Raji (cell line): ENCODE data around the gene TF.

Experiments
- POLR2A ChIP-seq: IDR thresholded peaks from 2 replicates; pipeline ENCODE4 v1.6.1; 2011; ENCODE audit warnings: low read depth, low read length, control low read depth; ENCODE audit not compliant: insufficient read depth

TF gene

DNA sequence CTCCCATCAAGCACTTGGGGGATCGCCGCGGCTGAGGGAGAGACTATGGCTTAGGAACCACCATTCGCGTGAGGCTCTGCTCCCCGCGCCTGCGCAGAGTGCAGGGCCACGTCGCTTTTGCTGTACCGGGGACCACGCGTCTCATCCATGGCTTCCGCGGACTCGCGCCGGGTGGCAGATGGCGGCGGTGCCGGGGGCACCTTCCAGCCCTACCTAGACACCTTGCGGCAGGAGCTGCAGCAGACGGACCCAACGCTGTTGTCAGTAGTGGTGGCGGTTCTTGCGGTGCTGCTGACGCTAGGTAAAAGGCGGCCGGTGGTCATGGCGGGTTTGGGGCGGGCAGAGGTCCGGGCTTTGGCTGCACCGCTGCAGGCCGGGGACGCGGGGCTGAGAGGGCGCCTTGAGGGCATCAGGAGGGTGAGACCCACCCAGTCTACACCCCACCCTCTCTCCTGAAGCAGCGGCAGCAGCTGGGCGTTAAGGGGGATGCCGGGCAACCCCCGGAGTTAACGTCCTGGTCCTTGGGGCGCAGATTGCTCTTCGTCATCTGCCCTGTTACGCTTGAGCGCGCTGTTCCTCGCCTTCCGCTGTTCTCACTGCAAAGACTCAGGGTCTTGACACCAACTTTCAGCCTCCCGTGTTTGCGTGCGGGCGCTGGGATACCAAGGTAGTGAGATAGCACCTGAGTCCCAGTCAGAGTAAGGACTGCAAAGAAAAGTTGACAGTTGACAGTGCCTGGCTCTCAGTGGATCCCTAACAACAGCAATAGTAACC, 59.7 kb downstream of the TF start, which contains the start of gene SRPRB:
SRPRB (plus strand) TSS at position 114 of the 774 bp plus-strand sequence; CDS start at position 148, 34 bp downstream.
- peak; percentile 98 for TF ChIP-seq POLR2A

GRCh38 chr3:133812872-133813271, 66.7 kb downstream of the TF start:
- no peak for TF ChIP-seq POLR2A

DNA sequence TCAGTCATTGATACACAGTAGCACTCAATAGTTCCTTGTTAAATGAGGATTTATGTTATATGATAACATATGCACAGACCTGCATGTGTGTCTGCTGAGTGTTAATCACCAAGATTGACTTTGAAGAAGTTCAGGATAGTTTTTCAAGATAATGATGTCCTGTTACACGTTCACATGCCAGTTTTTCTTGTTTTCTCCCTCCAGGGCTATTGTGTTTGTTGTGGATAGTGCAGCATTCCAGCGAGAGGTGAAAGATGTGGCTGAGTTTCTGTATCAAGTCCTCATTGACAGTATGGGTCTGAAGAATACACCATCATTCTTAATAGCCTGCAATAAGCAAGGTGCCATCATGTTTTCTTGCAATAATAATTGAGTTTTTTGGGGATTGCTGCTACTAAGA, 69.2 kb downstream of the TF start:
- TF ChIP-seq POLR2A: no peak

GRCh38 chr3:133820129-133820528, 73.9 kb downstream of the TF start:
- no peak for TF ChIP-seq POLR2A

DNA sequence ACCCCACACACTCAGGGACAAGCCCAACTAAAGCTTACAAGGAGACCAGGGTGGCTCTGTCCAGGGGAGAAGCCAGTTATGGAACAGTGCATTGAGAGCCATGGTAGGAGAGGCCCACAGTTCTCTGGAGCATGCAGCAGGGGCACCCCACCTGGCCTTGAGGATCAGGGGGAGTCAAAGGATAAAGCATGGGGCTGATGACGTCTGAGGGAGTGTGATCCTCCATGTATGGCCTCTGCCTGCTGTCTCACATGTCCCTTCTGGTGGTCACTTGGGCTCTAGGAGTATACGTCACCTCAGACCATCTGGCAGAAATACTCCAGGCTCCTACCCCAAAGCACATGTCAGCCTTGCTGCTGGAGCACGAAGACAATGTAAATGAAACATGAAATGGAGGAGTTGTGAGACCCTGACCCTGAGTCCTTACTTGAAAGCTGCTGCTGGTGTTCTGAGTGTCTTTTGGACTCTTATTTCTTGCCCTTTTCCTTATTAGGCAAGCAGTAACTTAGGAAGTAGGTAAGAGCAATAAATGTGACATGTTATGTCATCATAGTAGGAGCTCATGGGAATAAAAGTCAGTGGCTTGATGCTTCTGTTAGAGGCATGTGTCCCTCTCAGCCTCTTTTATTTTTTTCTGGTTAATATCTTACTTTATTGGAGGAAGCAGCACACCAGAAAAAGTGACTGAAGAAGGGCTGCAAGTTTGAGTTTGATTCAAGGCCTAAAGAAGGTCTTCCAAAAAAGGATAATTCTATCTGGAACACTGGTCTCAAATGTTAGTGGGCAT, 74.9 kb downstream of the TF start:
- TF ChIP-seq POLR2A: no peak

GRCh38 chr3:133821767-133822638, 75.8 kb downstream of the TF start:
- no peak for TF ChIP-seq POLR2A

- no peak for TF ChIP-seq POLR2A
These were observed 78.8 kb downstream of the TF start for GRCh38 chr3:133824961-133825485.

DNA sequence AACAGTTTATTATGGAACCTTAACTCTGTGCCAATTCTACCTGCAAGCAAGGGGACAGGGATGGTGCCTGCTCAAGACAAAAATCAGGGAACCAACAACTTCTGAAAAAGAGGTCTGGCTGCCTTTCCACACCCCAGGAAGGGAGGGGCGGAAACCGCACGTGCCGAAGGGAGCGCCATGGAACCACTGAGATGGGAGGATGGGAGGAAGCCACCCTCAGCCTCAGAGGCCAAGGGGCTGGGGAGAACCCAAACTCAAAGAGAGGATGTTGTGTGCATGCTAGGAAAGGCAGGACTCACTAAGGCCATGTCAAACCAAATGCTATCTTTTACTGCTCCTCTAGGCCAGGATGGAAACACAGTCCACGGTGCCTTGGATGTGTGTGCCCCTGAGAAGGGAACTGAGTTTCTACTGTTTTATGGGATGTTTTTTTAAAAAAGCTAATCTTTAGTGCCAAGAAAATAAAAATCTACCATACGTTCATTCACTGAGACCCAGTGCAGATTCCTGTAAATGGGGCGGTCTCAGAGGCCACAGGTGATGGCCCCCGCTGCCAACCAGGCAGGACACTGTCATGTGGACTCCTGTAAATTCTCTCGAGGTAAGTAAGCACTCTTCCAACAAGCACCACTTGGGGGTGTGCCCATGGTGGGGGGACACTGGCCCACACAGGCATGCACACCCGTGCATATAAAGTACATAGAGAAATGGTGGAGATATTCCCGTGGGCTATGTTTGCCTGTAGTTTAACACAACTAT, 80.0 kb downstream of the TF start:
- TF ChIP-seq POLR2A: no peak

- no peak for TF ChIP-seq POLR2A
These were observed 80.9 kb downstream of the TF start for GRCh38 chr3:133827136-133827535.

- TF ChIP-seq POLR2A: no peak
These were observed 81.5 kb downstream of the TF start for GRCh38 chr3:133827684-133828083.

DNA sequence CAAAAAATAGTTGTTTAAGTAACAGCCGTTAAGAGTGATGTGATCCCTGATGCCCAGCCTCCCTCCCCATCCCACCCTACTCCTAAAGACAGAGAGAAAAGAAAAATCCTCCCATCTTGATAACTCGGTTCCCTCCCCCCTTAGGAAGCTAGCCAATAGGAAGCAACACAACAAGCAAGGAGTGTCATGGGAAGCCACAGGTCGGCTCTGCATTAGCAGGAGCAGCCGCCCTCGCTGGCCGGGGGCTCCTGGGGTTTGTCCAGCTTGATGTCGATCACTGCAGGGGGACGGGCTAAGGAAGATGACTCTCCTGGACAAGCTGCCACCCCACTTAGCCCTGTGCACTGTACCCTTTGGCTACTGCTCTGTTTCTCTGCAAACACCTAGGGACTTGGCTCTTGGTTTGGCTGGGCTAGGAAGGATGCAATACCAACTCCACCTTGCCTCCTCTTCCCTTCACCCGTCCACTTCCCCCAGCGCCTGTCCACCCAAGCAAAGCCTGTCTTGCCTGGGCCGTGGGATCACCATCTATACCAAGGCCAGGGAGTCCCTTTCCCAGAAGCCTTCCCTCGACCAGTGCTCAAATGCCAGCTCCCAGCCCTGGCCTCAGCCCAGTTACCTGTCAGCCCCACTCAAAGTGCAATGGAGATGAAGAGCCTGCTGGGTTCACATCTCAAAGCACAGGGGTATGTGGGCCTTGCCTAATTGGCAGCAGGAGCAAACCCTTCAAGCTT, 82.5 kb downstream of the TF start:
- no peak for TF ChIP-seq POLR2A

GRCh38 chr3:133829310-133829707, 83.1 kb downstream of the TF start:
- no peak for TF ChIP-seq POLR2A

DNA sequence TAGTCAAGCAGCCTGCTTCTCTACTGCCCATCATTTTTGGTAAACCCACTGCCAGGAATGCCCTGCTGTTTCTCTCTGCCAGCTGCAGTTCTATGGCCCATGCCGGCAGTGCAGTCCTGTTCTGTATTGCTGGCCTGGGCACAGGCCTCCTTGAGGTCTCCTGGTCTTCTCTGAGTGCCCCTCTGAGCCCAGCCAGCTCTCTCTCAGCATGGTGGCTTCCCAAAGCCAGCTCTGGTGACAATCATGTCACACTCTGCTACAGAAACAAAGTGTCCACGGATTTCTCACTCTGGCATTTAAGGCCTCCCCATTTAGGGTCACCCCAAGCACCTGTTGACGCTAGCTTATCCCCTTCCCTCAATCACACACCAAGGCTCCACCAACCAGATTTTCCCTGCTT, 83.9 kb downstream of the TF start:
- no peak for TF ChIP-seq POLR2A
